IPS-NIHi11 (cell line): ENCODE results near the gene XRN1.
A peak's percentile ranks its signal among the peaks of the same experiment; 100 is the strongest.
"Not testable (repeated sequence)": the region's sequence is repeated elsewhere in the genome, so short reads cannot be mapped to it uniquely, and the experiment has no call there.

ENCODE experiments used
- DNase-seq: peaks from one replicate; pipeline ENCODE4 v3.0.0; 2012; ENCODE audit warnings: mixed read lengths, low spot score

XRN1 gene

GRCh38 chr3:142324275-142324953 lies 123.4 kb downstream of the XRN1 start:
- not testable (repeated sequence) for DNase-seq

- DNase-seq = no peak
These were observed 127.9 kb downstream of the XRN1 start for GRCh38 chr3:142319912-142320311.

- no peak for DNase-seq
These were observed 128.7 kb downstream of the XRN1 start for GRCh38 chr3:142319094-142319493.

GRCh38 chr3:142318331-142318730 lies 129.5 kb downstream of the XRN1 start:
- no peak for DNase-seq

- not testable (repeated sequence) for DNase-seq
These were observed 131.9 kb downstream of the XRN1 start for GRCh38 chr3:142315978-142316388.

- DNase-seq = no peak
These were observed 132.8 kb downstream of the XRN1 start for GRCh38 chr3:142315083-142315482.

GRCh38 chr3:142310439-142310838 lies 137.4 kb downstream of the XRN1 start:
- no peak for DNase-seq

- DNase-seq = not testable (repeated sequence)
These were observed 145.0 kb downstream of the XRN1 start for GRCh38 chr3:142302847-142303246.

- DNase-seq = no peak
These were observed 149.2 kb downstream of the XRN1 start for GRCh38 chr3:142298626-142299025.

GRCh38 chr3:142296507-142296906 lies 151.3 kb downstream of the XRN1 start:
- DNase-seq = no peak

- DNase-seq = no peak
These were observed 159.8 kb downstream of the XRN1 start for GRCh38 chr3:142287866-142288638.

GRCh38 chr3:142285083-142285517 lies 162.7 kb downstream of the XRN1 start:
- no peak for DNase-seq

GRCh38 chr3:142282503-142282902 lies 165.3 kb downstream of the XRN1 start:
- DNase-seq = no peak

GRCh38 chr3:142281474-142281873 lies 166.4 kb downstream of the XRN1 start:
- no peak for DNase-seq

- DNase-seq = peak; percentile 78
These were observed 167.8 kb downstream of the XRN1 start for GRCh38 chr3:142279965-142280590.

GRCh38 chr3:142278451-142278850 lies 169.4 kb downstream of the XRN1 start:
- no peak for DNase-seq

GRCh38 chr3:142276781-142277180 lies 171.1 kb downstream of the XRN1 start:
- no peak for DNase-seq

GRCh38 chr3:142275856-142276255 lies 172.0 kb downstream of the XRN1 start:
- no peak for DNase-seq

GRCh38 chr3:142274908-142275307 lies 172.9 kb downstream of the XRN1 start:
- DNase-seq = no peak

- no peak for DNase-seq
These were observed 174.3 kb downstream of the XRN1 start for GRCh38 chr3:142273501-142273900.

- no peak for DNase-seq
These were observed 175.5 kb downstream of the XRN1 start for GRCh38 chr3:142272200-142272891.

- DNase-seq = no peak
These were observed 177.4 kb downstream of the XRN1 start for GRCh38 chr3:142270407-142270806.
